Measurements from ENCODE around the gene DEPDC1B.
"Not testable (repeated sequence)": the region's sequence is repeated elsewhere in the genome, so short reads cannot be mapped to it uniquely, and the experiment has no call there.

The DEPDC1B gene

DNA sequence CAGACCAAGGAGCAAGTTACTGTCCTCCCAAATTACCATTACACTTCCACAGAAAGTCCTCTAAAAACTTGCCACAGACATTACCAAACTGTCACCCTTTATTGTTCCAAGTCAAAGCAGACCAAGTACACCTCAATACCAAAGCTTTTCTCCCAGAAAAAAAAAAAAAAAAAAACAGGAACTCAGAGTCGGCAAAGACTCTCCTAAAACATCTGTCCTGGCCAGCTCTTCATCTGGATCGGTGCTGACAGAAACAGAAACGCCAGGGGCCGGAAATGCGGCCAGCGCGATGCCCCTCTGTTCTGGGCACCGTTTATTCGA is 718 bp downstream of the DEPDC1B start:
- DNase-seq (ENCODE audit: low read depth in 4 of 4, low spot score in 1 of 4), result no peak

DNA sequence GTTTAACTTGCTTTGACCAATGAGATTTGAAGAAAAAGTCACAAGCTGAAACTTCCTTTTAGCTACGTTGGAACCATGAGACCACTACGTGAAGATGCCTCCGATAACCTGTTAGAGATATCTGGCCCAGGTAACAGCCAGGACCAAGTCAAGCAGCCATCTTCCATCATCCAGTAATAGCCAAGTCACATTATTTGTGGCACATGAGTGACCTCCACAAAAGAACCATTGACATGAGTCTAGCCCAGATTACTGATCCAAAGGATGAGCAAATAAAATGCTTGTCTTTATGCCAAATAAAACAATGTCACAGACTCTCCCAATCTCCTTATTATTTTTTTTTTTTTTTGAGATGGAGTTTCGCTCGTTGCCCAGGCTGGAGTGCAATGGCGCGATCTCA is 1.6 kb downstream of the DEPDC1B start:
- DNase-seq (ENCODE audit: low read depth in 4 of 4, low spot score in 1 of 4), result no peak

DNA sequence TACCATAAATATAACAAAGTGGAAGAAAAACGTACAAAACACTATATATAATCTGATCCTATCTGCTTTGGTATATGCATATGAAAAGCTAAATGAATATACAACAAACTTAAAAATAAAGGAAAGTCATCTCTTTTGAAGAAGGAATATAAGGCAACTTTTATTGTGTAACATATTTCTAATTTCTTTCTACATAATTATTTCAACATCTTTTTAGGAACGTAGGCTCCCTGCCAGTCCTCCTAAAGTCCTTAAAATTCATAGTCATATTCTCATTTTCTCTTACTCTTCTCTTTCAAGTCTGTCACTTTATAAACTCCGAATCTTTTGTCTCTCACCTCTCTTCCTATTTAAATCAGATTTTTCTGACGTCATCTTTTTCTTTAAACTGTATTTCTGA is 9.6 kb downstream of the DEPDC1B start:
- no peak for DNase-seq (ENCODE audit: low read depth in 4 of 4, low spot score in 1 of 4)

DNA sequence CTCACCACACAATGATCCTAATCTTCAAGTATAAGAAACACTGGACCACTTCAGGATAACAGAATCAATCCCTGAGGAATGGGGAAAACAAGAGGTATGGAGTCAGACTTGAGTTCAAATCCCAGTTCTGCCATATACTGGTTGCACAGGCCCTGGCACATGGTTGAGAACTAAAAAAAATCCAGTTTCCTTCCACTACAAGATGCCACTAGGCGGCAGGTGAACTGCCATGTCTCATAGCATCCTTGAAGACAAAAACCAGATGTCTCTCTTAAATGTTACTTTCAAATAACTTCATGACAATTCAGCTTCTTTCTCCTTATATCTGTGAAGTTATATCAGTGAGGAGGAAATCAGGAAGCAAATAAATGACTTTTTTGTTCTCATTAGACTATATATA is 11.0 kb downstream of the DEPDC1B start:
- no peak for DNase-seq (ENCODE audit: low read depth in 4 of 4, low spot score in 1 of 4)

DNA sequence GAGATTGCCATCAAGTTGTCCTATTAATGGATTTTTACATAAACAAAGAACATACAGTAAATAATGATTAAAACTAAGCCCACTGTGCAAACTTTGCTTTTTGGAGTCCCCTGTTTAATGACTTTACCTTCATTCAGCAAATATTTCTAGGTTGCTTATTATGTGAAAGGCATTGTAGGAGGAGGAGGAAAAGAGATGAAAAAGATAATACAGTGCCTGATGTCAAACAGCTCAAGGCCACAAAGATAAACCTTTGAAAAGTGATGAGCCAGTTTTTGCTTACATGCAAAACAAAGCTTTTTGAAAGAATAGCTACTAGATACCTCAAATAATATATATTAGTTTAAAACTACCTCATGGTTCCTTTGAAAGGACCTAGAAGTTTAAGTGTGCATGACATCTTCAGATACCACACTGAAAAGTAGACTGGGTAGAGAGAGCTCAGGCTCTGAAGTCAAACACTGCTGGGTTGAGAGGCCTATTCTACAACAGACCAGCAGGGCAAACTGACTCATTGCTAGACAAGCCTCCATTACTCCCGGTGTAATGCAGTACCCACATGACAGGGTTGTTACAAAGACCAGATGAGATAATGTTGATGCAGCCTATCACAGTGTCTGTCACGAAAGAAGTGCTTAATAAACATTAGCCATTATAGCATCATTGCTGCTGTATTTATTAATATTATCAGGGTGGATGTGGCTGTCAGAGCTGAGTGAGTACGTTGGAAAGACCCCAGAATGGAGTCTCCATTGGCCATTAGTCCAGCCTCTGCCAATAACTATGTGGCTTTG is 11.8 kb downstream of the DEPDC1B start:
- no peak for DNase-seq (ENCODE audit: low read depth in 4 of 4, low spot score in 1 of 4)

DNA sequence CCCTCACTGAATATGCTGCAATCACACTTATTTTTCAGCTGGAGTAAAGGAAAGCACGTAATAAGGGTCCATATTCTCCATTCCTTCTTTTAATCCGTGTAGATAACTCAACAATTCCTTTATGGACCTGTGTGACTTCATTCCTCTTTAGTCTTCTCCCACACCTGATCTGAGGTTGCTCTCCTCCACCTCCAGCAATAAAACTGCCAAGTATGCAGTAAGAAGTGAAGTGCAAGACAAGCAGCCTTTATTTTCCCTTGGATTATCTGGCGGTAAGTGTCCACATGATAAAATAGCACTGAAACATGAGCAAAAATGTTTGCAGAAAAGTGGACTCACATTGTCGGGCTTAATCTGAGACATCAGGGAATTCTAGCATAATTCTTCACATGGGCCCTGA is 13.8 kb downstream of the DEPDC1B start:
- DNase-seq (ENCODE audit: low read depth in 4 of 4, low spot score in 1 of 4), result no peak

DNA sequence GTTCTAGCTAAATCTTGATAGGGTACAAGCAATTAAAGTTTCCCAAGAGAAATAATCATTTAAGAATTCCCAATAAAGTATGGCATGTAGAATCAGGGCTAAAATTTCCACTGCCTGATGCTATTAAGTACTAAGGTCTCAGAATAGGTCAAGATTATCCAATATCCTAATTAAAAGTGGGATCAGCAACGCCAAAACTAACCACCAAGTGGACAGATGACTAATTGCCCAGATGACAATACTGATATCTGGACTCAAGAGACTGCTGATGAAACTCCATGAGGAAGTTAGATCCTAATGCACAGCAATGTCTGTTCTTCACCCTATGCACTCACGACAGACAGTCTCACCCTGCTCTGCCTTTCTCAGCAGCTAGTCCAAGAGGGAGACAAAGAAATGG is 14.3 kb downstream of the DEPDC1B start:
- no peak for DNase-seq (ENCODE audit: low read depth in 4 of 4, low spot score in 1 of 4)

DNA sequence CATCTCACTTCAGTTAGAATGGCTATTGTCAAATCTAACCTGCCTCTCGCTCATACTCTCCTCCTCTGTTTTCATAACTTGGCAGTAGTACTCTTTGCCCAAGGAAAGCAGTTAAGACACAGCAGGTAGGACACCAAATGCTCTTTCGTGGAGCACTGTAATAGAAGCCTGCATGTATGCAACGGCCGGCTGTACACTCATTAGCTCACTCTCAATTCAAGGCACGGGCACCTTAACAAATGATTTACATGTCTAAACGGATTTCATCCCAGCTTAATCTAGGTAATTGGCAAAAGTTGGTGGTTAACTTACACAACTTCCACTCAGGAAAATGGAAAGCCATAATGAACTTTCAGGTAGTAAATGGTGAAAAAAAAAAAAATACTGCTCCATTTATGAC is 14.9 kb downstream of the DEPDC1B start:
- no peak for DNase-seq (ENCODE audit: low read depth in 4 of 4, low spot score in 1 of 4)

DNA sequence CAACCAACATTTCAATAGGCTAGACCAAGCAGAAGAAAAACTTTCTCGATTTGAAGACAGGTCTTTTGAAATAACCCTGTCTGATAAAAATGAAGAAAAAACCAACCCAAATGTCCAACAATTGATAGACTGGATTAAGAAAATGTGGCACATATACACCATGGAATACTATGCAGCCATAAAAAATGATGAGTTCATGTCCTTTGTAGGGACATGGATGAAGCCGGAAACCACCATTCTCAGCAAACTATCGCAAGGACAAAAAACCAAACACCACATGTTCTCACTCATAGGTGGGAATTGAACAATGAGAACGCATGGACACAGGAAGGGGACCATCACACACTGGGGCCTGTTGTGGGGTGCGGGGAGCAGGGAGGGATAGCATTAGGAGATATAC is 18.0 kb downstream of the DEPDC1B start:
- not testable (repeated sequence) for DNase-seq (ENCODE audit: low read depth in 4 of 4, low spot score in 1 of 4)

DNA sequence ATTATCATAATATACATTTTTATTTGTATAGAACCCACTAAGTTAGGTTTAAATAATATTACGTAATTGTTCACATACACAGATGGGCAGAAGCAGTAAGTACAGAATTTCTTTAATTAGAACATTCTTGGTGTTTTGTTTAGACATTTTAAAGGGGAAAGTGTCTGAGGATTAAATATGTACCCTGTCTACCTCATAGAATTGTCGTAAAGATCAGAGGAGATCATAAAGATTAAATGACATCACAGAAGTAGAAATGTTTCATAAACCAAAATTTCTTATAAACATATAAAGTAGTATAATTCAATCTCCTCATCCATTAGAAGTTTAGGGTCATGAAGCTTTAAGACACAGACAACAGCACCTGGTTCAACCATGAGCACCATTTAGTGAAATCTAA is 20.1 kb downstream of the DEPDC1B start:
- no peak for DNase-seq (ENCODE audit: low read depth in 4 of 4, low spot score in 1 of 4)

DNA sequence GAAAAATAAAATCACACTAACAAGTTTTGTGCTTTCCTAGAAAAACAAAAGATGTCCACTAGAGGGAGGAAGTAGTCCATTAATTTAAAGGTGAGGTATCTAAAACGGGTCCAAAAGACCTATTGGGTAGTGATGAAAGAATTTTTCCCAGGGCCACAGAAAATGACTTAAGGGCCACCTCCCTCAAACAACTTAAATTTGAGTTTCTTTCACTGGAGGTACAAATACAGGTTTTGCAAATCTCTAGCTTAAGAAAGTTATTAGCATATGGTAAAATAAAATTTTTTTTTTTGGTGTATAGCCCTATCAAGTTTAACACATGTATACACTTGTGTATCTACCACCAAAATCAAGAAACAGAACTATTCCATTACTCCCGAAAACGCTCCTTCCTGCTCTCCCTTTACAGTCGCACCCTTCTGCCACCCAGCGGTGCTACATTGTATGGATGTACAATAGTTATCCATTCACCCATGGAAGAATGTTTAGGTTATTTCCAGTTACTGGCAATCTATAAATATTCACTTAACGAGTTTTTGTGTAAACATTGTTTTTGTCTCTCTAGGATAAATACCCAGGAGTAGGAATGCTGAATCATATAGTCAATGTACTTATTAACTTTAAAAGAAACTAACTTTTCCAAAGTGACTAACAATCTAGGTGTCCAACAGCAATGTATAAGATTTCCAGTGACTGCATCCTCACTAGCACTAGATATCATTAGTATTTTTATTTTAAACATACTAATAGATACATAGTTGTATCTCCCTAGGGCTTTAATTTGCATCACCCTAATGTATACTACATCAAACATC is 21.9 kb downstream of the DEPDC1B start:
- DNase-seq (ENCODE audit: low read depth in 4 of 4, low spot score in 1 of 4), result no peak

DNA sequence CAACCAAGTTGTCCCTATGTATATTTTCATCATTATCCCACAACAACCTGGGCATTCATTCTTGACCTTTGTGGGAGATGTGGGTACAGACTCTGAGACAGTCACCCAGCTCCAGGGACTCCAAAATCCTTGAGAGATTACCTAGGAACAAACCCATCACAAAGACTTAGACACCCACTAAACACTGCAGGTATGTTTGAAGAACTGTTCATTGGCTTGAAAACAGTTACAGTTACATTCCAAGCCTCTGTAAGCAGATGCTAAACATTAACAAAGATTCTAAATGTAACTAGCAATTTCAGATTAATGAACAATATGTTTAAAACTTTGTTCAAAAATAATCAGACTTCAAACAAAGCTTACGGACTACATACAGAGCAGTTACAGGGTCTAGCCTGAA is 24.7 kb downstream of the DEPDC1B start:
- DNase-seq (ENCODE audit: low read depth in 4 of 4, low spot score in 1 of 4), result no peak

DNA sequence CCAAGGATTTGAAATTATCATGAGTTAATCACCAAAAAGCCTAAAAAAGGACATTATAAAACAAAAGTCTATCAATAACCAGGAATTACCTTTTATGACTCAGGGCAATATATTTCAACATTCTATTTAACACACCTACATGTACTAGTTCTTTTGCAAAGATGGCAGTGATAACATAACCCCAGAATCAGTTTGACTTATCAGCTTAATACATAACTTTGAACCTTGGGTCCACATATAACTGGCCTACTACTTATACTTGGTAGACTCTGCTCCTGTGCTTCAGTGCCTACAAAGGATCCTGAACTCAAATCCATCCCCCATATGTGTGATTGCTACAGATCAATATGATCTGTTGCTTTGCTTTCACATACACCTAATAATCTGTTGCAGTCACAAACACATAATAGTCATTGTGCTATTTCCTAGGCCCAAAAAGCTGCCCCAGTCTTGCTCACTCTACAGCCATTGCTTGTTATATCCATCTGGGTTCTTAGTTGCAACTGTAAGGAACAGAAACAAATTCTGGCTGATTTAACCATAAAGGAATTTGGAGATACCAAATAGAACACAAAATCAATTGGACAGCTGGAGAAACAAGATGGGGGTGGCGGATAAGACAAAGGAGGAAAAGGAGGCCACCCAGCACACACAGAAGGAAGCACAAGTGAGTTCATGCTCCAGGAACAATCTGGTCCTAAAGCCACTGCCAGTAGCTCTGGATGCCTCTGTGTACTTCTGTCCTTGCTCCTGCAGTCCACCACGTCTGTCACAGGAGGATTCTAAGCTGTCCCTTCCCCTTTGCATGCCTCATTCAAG is 25.5 kb downstream of the DEPDC1B start:
- DNase-seq (ENCODE audit: low read depth in 4 of 4, low spot score in 1 of 4), result no peak

DNA sequence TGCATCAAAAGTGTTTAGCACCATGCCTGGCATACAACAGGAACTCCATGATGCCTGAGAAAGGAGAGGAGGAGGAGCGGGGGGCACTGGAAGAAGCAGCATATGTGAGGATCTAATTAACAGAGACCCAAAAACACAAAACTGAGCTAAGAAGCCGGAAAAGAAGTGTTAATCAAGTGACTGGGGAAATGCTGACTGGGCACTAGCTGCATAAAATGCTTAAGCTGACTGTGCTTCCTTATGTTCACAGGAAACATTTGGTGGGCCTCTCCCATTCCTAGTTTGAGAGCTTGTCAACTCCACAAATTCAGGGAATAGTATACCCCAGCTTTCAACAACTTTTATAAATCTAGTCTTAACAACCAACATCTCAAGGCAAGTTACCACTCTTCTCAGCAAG is 26.6 kb downstream of the DEPDC1B start:
- DNase-seq (ENCODE audit: low read depth in 4 of 4, low spot score in 1 of 4), result no peak

DNA sequence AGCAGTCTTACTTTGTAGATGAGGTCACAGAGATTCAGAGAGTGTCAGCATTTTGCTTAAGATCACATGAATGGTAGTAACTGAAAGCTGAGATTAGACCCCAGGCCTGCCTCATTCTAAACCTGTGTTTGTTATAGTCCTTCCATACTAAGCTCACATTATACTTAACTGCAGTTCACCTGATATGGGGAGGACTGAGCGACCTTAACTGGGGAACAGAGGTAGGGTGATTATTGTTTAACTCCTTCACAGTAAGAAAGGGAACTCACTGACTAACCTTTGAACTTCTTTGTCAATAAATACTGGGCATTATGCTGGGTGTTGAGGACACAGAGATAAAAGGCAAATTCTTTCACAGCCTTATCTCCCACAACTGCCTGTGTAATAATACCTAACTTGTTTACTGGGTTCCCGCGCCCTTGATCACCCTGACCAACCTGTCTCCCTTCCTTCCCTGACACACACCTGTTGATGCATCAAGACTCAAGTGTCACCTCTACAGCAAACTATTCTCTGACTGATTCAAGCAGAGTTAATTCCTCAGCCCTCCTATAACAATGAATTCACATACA is 27.2 kb downstream of the DEPDC1B start:
- DNase-seq (ENCODE audit: low read depth in 4 of 4, low spot score in 1 of 4), result no peak

DNA sequence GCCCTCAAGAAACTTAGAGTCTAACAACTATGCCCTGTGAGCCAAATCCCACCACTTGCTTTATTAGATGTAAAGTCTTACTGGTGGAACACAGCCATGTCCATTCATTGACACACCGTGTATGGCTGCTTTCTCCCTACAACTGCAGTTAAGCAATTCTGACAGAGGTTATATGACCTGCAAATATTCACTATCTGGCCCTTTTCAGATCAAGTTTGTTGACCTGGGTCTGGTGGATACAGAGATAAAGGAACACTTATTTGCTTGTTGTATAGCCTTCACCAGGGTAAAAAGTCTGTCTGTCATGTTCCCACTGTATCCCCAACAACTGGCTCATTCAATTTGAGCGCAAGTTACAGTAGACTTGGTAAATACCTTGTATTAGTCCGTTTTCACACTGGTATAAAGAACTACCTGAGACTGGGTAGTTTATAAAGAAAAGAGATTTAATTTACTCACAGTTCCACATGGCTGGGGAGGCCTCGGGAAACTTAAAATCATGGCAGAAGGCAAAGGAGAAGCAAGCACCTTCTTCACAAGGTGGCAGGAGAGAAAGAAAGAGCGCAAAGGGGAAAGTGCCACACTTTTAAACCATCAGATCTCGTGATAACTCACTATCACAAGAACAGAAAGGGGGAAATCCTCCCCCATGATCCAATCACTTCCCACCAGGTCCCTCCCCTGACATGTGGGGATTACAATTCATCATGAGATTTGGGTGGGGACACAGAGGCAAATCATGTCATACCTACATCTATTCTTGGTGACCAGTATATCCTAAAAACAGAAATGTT is 27.9 kb downstream of the DEPDC1B start:
- DNase-seq (ENCODE audit: low read depth in 4 of 4, low spot score in 1 of 4), result no peak

DNA sequence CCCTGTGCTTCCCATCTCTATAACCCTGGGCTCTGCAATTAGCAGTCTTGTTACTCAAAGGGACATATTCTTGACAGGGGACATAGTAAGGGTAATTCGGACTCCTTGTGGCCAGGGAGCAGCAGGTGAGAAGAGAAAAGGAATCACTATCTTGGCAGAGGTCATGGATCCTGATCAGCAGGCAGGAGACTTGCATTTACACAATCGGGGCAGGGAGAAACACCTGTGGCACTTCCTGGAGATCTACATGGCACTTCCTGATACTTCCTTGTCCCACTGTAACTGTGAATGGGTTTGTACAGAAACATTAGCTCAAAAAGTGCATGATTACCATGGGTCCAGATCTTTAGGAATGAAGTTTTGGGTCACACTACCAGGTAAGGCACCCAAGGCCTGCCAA is 29.2 kb downstream of the DEPDC1B start:
- DNase-seq (ENCODE audit: low read depth in 4 of 4, low spot score in 1 of 4), result no peak

DNA sequence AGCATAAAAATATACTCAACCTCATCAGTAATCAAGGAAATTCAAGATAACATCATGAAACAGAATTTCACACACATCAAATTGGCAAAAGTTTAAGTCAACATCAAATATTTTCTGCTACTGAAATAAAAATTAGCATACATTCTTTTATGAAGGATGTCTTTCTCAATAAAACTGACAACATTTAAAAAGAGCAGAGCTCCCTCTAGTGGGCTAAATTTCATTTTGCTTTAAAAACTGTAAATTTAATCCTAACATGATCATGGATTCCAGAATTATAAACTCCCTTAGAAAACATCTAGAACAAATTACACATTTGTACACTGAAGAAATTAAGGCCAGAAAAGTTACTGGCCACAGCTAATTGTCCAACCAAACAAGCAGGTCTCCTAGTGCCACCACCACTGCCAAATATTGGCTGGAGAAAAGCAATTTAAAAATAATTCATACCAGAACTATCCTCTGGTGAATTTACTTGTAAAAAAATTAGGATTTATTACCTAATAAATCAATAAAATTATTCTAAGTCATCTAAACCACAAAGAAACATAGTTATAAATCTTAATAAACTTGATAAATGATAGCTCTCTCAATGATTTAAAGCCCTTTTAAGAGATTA is 31.2 kb downstream of the DEPDC1B start:
- no peak for DNase-seq (ENCODE audit: low read depth in 4 of 4, low spot score in 1 of 4)

DNA sequence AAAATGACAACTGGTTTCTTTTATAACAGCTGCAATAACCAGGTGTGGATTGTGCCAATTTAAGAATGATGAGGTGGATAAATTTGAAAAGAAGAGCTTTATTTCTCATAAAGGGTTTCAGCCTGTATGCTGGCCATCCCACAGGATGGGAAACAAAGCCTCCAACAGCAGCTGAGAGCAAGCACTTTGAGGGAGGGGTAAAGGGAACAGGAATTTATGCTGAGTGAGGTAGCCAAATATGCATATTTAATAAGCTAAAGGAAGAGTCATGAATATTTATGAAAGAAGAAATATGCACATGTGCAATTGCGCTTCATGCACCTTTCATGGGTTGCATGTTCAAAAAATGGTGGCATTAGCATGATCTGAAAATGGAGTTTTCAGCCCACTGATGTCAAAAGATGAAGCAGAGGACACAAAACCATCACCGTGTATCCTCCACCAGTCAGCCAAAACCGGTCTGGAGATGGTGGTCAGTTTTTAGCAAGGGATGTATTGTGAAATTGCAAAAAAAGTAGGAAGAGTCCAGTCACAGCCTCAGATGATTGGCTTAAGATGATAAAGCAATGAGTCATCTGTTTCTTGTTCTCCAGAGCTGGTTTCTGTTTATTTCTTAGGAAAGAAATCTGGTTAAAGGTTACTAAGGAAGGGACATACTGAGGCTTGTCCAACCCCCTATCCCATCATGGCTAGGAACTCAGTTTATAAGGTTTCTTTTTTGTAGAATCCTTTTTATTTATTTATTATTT is 47.9 kb downstream of the DEPDC1B start:
- DNase-seq (ENCODE audit: low read depth in 4 of 4, low spot score in 1 of 4), result no peak

Data from stimulated activated CD4-positive, alpha-beta T cell treated with anti-CD3 and anti-CD28 coated beads, Interleukin-1b, Interleukin-23, amount 100 ng/mL, for 24 hours (primary cell).